H9 (cell line): Measurements from ENCODE around the gene S100B. TPM values are rescaled to one million over a fixed set of nuclear protein-coding genes. Genes with fewer than 3 reads are reported as not detected.

Experiments
- DNase-seq: peaks from one replicate; pipeline ENCODE4 v3.0.0-alpha.2; 2017
- H2AFZ ChIP-seq: one replicate; pipeline ENCODE4 v1.6.1; 2013; ENCODE audit warnings: mild to moderate bottlenecking, low read length, control low read depth, moderate library complexity
- H2AK5ac ChIP-seq: 2 replicates; pipeline ENCODE4 v1.6.1; 2013; ENCODE audit warnings: low read length, control low read depth, mixed read lengths; ENCODE audit not compliant: insufficient read length
- H2BK120ac ChIP-seq: one replicate; pipeline ENCODE4 v1.6.1; 2013; ENCODE audit warnings: low read depth, mild to moderate bottlenecking, low read length, control low read depth, inconsistent platforms; ENCODE audit not compliant: poor library complexity, severe bottlenecking
- H2BK12ac ChIP-seq: 2 replicates; pipeline ENCODE4 v1.6.1; 2013; ENCODE audit warnings: low read length, control low read depth, mixed read lengths, low read depth; ENCODE audit not compliant: insufficient read length
- H2BK15ac ChIP-seq: 2 replicates; pipeline ENCODE4 v1.6.1; 2013; ENCODE audit warnings: low read depth, low read length, control low read depth
- H2BK20ac ChIP-seq: one replicate; pipeline ENCODE4 v1.6.1; 2013; ENCODE audit warnings: low read depth, mild to moderate bottlenecking, low read length, control low read depth, inconsistent platforms; ENCODE audit not compliant: poor library complexity, severe bottlenecking
- H2BK5ac ChIP-seq: 2 replicates; pipeline ENCODE4 v1.6.1; 2013; ENCODE audit warnings: low read length, control low read depth, mixed read lengths; ENCODE audit not compliant: insufficient read length
- H3K14ac ChIP-seq: 2 replicates; pipeline ENCODE4 v1.6.1; 2013; ENCODE audit warnings: low read length, control low read depth; ENCODE audit not compliant: insufficient read depth
- H3K18ac ChIP-seq: 2 replicates; pipeline ENCODE4 v1.6.1; 2013; ENCODE audit warnings: low read depth, mild to moderate bottlenecking, mixed read lengths, low read length, control low read depth; ENCODE audit not compliant: insufficient read length
- H3K23ac ChIP-seq: 2 replicates; pipeline ENCODE4 v1.6.1; 2013; ENCODE audit warnings: low read length, control low read depth, mixed read lengths, low read depth; ENCODE audit not compliant: insufficient read length
- H3K23me2 ChIP-seq: 2 replicates; pipeline ENCODE4 v1.6.1; 2013; ENCODE audit warnings: low read depth, mild to moderate bottlenecking, mixed read lengths, low read length, control low read depth; ENCODE audit not compliant: insufficient read length, poor library complexity, severe bottlenecking
- H3K27ac ChIP-seq: 2 replicates; pipeline ENCODE4 v1.5.1; 2013; ENCODE audit warnings: low read length, control low read depth, mixed read lengths, low read depth; ENCODE audit not compliant: insufficient read length
- H3K27me3 ChIP-seq: 2 replicates; pipeline ENCODE4 v1.6.1; 2013; ENCODE audit warnings: low read length, control low read depth, inconsistent platforms; ENCODE audit not compliant: insufficient read depth
- H3K4ac ChIP-seq: 2 replicates; pipeline ENCODE4 v1.6.1; 2013; ENCODE audit warnings: low read depth, mild to moderate bottlenecking, control low read depth, inconsistent platforms, low read length, moderate library complexity
- H3K4me1 ChIP-seq: 2 replicates; pipeline ENCODE4 v1.6.1; 2013; ENCODE audit warnings: low read length, control low read depth, inconsistent platforms; ENCODE audit not compliant: insufficient read depth
- H3K4me2 ChIP-seq: 2 replicates; pipeline ENCODE4 v1.6.1; 2013; ENCODE audit warnings: low read length, control low read depth, mixed read lengths; ENCODE audit not compliant: insufficient read length, insufficient read depth
- H3K56ac ChIP-seq: 2 replicates; pipeline ENCODE4 v1.6.1; 2013; ENCODE audit warnings: low read depth, mild to moderate bottlenecking, mixed read lengths, low read length, control low read depth; ENCODE audit not compliant: insufficient read length
- H3K79me1 ChIP-seq: 2 replicates; pipeline ENCODE4 v1.6.1; 2013; ENCODE audit warnings: low read depth, mild to moderate bottlenecking, moderate library complexity, low read length, control low read depth, inconsistent platforms; ENCODE audit not compliant: insufficient read depth, poor library complexity, severe bottlenecking
- H3K79me2 ChIP-seq: 2 replicates; pipeline ENCODE4 v1.6.1; 2013; ENCODE audit warnings: low read length, control low read depth, inconsistent platforms; ENCODE audit not compliant: insufficient read depth
- H3K9ac ChIP-seq: 2 replicates; pipeline ENCODE4 v1.6.1; 2013; ENCODE audit warnings: low read length, control low read depth, mixed read lengths; ENCODE audit not compliant: insufficient read length; ENCODE audit errors: extremely low read depth
- H3K9me3 ChIP-seq: one replicate; pipeline ENCODE4 v1.6.1; 2013; ENCODE audit warnings: low read depth, low read length, inconsistent platforms; ENCODE audit not compliant: control insufficient read depth
- H3T11ph ChIP-seq: one replicate; pipeline ENCODE4 v1.6.1; 2013; ENCODE audit warnings: mild to moderate bottlenecking, low read length, control low read depth, inconsistent platforms
- H4K20me1 ChIP-seq: one replicate; pipeline ENCODE4 v1.6.1; 2013; ENCODE audit not compliant: control insufficient read depth, insufficient read length, insufficient read depth
- H4K5ac ChIP-seq: 2 replicates; pipeline ENCODE4 v1.6.1; 2013; ENCODE audit warnings: low read depth, mild to moderate bottlenecking, mixed read lengths, low read length, control low read depth; ENCODE audit not compliant: insufficient read length
- H4K8ac ChIP-seq: replicated peaks from 2 replicates; pipeline ENCODE4 v1.6.1; 2013; ENCODE audit warnings: low read length, control low read depth, mixed read lengths, low read depth; ENCODE audit not compliant: insufficient read length
- H4K91ac ChIP-seq: 2 replicates; pipeline ENCODE4 v1.6.1; 2013; ENCODE audit warnings: low read depth, mild to moderate bottlenecking, moderate library complexity, mixed read lengths, low read length, control low read depth; ENCODE audit not compliant: insufficient read length
- H3K27ac Mint-ChIP-seq, 3 experiments: 2 replicates in 2 of 3; 3 replicates in 1 of 3; pipeline ENCODE4 v1.8.0; 2020 to 2021; ENCODE audit warnings: mixed read lengths in 3 of 3, mild to moderate bottlenecking in 1 of 3, moderate library complexity in 1 of 3
- H3K27me3 Mint-ChIP-seq: 2 replicates; pipeline ENCODE4 v1.8.0; 2021; ENCODE audit warnings: low read depth, mild to moderate bottlenecking, moderate library complexity, mixed read lengths
- H3K36me3 Mint-ChIP-seq, 3 experiments: 2 replicates in 2 of 3; 3 replicates in 1 of 3; pipeline ENCODE4 v1.8.0; 2020 to 2021; ENCODE audit warnings: low read depth in 3 of 3, mixed read lengths in 3 of 3; ENCODE audit not compliant: insufficient read depth in 1 of 3
- H3K4me1 Mint-ChIP-seq, 2 experiments: 2 replicates each; pipeline ENCODE4 v1.8.0; 2020; ENCODE audit warnings: mixed read lengths in 2 of 2
- H3K4me3 Mint-ChIP-seq, 2 experiments: 2 replicates in 1 of 2; 3 replicates in 1 of 2; pipeline ENCODE4 v1.8.0; 2020 to 2021; ENCODE audit warnings: mild to moderate bottlenecking in 2 of 2, mixed read lengths in 2 of 2, moderate library complexity in 1 of 2
- H3K9me3 Mint-ChIP-seq, 2 experiments: 2 replicates in 1 of 2; 3 replicates in 1 of 2; pipeline ENCODE4 v1.8.0; 2020; ENCODE audit warnings: mild to moderate bottlenecking in 2 of 2, mixed read lengths in 2 of 2, moderate library complexity in 1 of 2
- WGBS: extraction: QIAGEN DNeasy Blood & Tissue Kit; methylation state at CpG from one replicate; pipeline ENCODE4 v1.1.7; 2013; ENCODE audit warnings: missing lambda C conversion rate, low lambda C conversion rate, mixed read lengths; ENCODE audit not compliant: insufficient read length; ENCODE audit errors: extremely low coverage; 5-methylcytosine and 5-hydroxymethylcytosine counted together
- total RNA-seq: library from RNA; stranded (reverse); gene quantifications from 2 replicates; pipeline ENCODE4 v1.2.1, GENCODE V29; 2021
- TF ChIP-seq, protein P1 (sequence below): fragments of 200-600 bp; sonication (generic); conservative IDR thresholded peaks from 3 replicates; pipeline ENCODE4 v1.8.0; 2021; ENCODE audit warnings: antibody characterized with exemption, mild to moderate bottlenecking

Gene S100B
- total RNA-seq, 1 experiment from 2014 or later, result 0.26 TPM

DNA sequence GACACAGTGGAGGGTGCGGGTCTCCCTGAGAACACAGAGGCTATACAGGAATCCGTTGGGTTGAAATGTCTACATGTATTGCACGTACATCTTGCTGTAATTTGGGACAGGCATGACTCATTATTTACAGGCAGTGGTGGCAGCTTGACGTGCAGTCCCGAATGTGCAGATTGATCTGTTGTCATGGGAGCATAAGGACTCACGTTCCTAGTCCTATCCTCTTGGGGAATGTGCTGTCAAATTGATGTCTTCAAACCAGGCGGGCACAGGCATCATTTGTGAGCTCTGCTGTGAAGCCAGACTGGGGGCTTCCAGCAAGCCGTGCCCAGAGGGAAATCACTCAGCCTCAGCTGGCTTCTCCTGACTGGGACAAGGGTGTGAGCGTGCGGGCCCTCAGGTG, 40.5 kb downstream of the S100B start:
- no peak overlapping the region for H3K4ac ChIP-seq
- H3K79me1 ChIP-seq, result no peaks in the 10 kb centered on the region
- H3T11ph ChIP-seq, result no peak overlapping the region
- H2BK20ac ChIP-seq, result no peak overlapping the region
- no peaks in the 10 kb centered on the region for H3K4me1 Mint-ChIP-seq
- H3K27ac Mint-ChIP-seq, result no peak overlapping the region; a peak in 1 of 7 replicates
- H2AFZ ChIP-seq, result no peak overlapping the region
- H2AK5ac ChIP-seq, result no peak overlapping the region
- H2BK12ac ChIP-seq, result no peak overlapping the region
- H3K4me3 Mint-ChIP-seq, result no peak overlapping the region
- no peak overlapping the region for H3K23ac ChIP-seq
- no peak overlapping the region for H3K27ac ChIP-seq
- no peak overlapping the region for H3K56ac ChIP-seq
- no peaks in the 10 kb centered on the region; a peak in 1 of 5 replicates for H3K9me3 Mint-ChIP-seq
- H4K20me1 ChIP-seq, result no peaks in the 10 kb centered on the region
- no peaks in the 10 kb centered on the region for H3K4me1 ChIP-seq
- no peaks in the 10 kb centered on the region for H3K23me2 ChIP-seq
- H2BK120ac ChIP-seq, result no peak overlapping the region
- no peaks in the 10 kb centered on the region for H3K27me3 ChIP-seq
- no CpG with 5 or more reads among the region's 10 CpGs for WGBS
- no peaks in the 10 kb centered on the region for H3K79me2 ChIP-seq
- H3K18ac ChIP-seq, result no peak overlapping the region
- H2BK5ac ChIP-seq, result no peak overlapping the region
- no peak for DNase-seq
- no peak overlapping the region for H3K9ac ChIP-seq
- TF ChIP-seq, protein P1, sequence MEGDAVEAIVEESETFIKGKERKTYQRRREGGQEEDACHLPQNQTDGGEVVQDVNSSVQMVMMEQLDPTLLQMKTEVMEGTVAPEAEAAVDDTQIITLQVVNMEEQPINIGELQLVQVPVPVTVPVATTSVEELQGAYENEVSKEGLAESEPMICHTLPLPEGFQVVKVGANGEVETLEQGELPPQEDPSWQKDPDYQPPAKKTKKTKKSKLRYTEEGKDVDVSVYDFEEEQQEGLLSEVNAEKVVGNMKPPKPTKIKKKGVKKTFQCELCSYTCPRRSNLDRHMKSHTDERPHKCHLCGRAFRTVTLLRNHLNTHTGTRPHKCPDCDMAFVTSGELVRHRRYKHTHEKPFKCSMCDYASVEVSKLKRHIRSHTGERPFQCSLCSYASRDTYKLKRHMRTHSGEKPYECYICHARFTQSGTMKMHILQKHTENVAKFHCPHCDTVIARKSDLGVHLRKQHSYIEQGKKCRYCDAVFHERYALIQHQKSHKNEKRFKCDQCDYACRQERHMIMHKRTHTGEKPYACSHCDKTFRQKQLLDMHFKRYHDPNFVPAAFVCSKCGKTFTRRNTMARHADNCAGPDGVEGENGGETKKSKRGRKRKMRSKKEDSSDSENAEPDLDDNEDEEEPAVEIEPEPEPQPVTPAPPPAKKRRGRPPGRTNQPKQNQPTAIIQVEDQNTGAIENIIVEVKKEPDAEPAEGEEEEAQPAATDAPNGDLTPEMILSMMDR, result no peak
- no peak overlapping the region for H3K4me2 ChIP-seq
- no peak overlapping the region for H2BK15ac ChIP-seq
- H4K8ac ChIP-seq, result no peak overlapping the region
- peaks cover 24 to 63% (median 49%) of the 10 kb centered on the region in 3 experiments; a peak in 6 of 7 replicates for H3K36me3 Mint-ChIP-seq
- H3K27me3 Mint-ChIP-seq, result no peaks in the 10 kb centered on the region
- no peaks in the 10 kb centered on the region for H3K9me3 ChIP-seq
- H4K91ac ChIP-seq, result no peak overlapping the region
- H3K14ac ChIP-seq, result no peak overlapping the region
- H4K5ac ChIP-seq, result no peak overlapping the region
